ENCODE measurements around the gene LRRTM2. TPM values are rescaled to one million over a fixed set of nuclear protein-coding genes. Genes with fewer than 3 reads are reported as not detected.

LRRTM2 gene
- total RNA-seq, 4 donors from 2014 or later: 0.13 to 0.20 (median 0.16) TPM; not detected in 1

DNA sequence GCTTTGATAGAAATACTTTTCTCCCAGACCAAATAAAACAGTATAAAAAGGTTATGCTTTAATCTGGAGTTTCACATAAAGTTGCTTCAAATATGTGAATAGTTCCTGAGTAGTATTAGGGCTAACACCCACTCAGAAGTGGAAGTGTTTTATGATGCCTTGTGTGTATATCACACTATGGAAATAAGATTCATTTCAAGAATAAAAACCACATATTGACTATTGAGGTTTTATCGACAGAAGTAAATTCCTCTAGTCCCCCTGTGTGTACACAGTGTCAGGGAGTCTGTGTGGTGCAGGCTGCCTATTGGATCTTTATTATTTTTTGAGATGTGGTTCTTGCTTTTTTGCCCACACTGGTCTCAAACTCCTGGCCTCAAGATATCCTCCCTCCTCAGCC lies 20.8 kb upstream of the LRRTM2 start:
- intact Hi-C loops (cut with DNase I; ENCODE audit: low total_unique reads): no loop called here
- TF ChIP-seq POLR2A (IDR thresholded peaks at IDR 0.05): no peak
- TF ChIP-seq CTCF (IDR thresholded peaks at IDR 0.05): no peak
- WGBS, 2 donors: 88 to 90% methylated on average over 1 of the region's 1 CpG

GRCh38 chr5:138890644-138891043 lies 15.5 kb upstream of the LRRTM2 start:
- intact Hi-C loops (cut with DNase I; ENCODE audit: low total_unique reads): no loop called here
- TF ChIP-seq CTCF (IDR thresholded peaks at IDR 0.05): no peak
- no peak for TF ChIP-seq POLR2A (IDR thresholded peaks at IDR 0.05)
- DNase-seq (ENCODE audit: low spot score in 2 of 2): no peak
- no peak overlapping the region for H3K4me3 ChIP-seq (ENCODE audit: low read depth, poor library complexity, severe bottlenecking)

More for the DNA sequence above, 20.8 kb upstream of the LRRTM2 start:
- no peak overlapping the region for H3K4me3 ChIP-seq (ENCODE audit: low read depth, poor library complexity, severe bottlenecking)
- DNase-seq (ENCODE audit: low spot score in 2 of 2): no peak

- intact Hi-C loops (cut with DNase I; ENCODE audit: low total_unique reads): no loop called here
- DNase-seq (ENCODE audit: low spot score in 2 of 2): no peak
- no peak overlapping the region for H3K4me3 ChIP-seq (ENCODE audit: low read depth, poor library complexity, severe bottlenecking)
- no peak for TF ChIP-seq POLR2A (IDR thresholded peaks at IDR 0.05)
These were observed 14.9 kb upstream of the LRRTM2 start for GRCh38 chr5:138889994-138890393.

GRCh38 chr5:138884554-138884953 lies 9.4 kb upstream of the LRRTM2 start:
- TF ChIP-seq CTCF (IDR thresholded peaks at IDR 0.05) (no peak), POLR2A (IDR thresholded peaks at IDR 0.05) (no peak)
- no peak overlapping the region for H3K4me3 ChIP-seq (ENCODE audit: low read depth, poor library complexity, severe bottlenecking)
- no peak for DNase-seq (ENCODE audit: low spot score in 2 of 2)
- intact Hi-C loops (cut with DNase I; ENCODE audit: low total_unique reads): no loop called here

GRCh38 chr5:138884094-138884493 lies 9.0 kb upstream of the LRRTM2 start:
- no peak overlapping the region for H3K4me3 ChIP-seq (ENCODE audit: low read depth, poor library complexity, severe bottlenecking)
- DNase-seq (ENCODE audit: low spot score in 2 of 2): no peak
- TF ChIP-seq POLR2A (IDR thresholded peaks at IDR 0.05) (no peak), CTCF (IDR thresholded peaks at IDR 0.05) (no peak)
- intact Hi-C loops (cut with DNase I; ENCODE audit: low total_unique reads): no loop called here
- WGBS, 2 donors: 52 to 53% methylated on average over 1 of the region's 1 CpG

DNA sequence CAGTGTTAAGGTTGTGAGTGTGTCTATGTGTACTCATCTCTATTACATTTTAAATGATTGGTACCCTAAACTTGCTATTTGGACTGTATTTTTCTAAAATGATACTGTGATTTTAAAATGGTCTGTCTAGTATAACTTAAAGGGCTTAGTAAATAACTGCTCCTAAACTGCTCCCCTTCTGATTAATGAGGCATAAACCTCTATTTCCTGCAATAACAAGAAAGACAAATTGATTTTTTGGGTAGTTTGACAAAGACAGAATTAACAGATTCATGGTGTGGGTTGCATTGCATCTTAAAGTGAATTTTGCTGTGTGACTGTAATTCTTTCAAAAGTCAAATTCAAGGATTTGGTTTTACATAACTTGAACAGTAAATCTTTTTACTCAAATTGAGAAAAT lies 8.1 kb upstream of the LRRTM2 start:
- DNase-seq (ENCODE audit: low spot score in 2 of 2): no peak
- no peak overlapping the region for H3K4me3 ChIP-seq (ENCODE audit: low read depth, poor library complexity, severe bottlenecking)
- TF ChIP-seq CTCF (IDR thresholded peaks at IDR 0.05) (no peak), POLR2A (IDR thresholded peaks at IDR 0.05) (no peak)
- intact Hi-C loops (cut with DNase I; ENCODE audit: low total_unique reads): no loop called here

All from lower leg skin (tissue), 4 donors.